SU-DHL-6 (cell line): ENCODE measurements around the gene C1QTNF8.

Experiments
- CTCF ChIP-seq: fragments of 200-600 bp; sonication (generic); IDR thresholded peaks from one replicate; pipeline ENCODE4 v1.5.1; 2017; ENCODE audit warnings: antibody characterized with exemption, mild to moderate bottlenecking, low read length, moderate library complexity; ENCODE audit not compliant: insufficient read depth, poor library complexity, severe bottlenecking
- EZH2phosphoT487 ChIP-seq: fragments of 200-600 bp; sonication (generic), shearing (Covaris generic); conservative IDR thresholded peaks from 2 replicates; pipeline ENCODE4 v1.6.1; 2018; ENCODE audit warnings: mild to moderate bottlenecking, antibody characterized with exemption, low read length, moderate library complexity, mixed read lengths

- no peak for TF ChIP-seq CTCF
- TF ChIP-seq EZH2phosphoT487, result no peak
These were observed 55.7 kb downstream of the C1QTNF8 start for GRCh38 chr16:1040346-1040745.
